GM12878 (cell line): ENCODE data around the gene MYMX. TPM values are rescaled to one million over a fixed set of nuclear protein-coding genes. Genes with fewer than 3 reads are reported as not detected.

Experiments used
- ATAC-seq: fragments of 200-7000 bp; cut with Tn5 transposase; 3 replicates; pipeline ENCODE4 v1.9.1; 2020; ENCODE audit warnings: mild to moderate bottlenecking, moderate library complexity
- BruUV-seq: library from RNA; stranded (reverse); fragments of 400-500 nt; replicated peaks from 2 replicates; lab custom pipeline; 2021; lab: Mats Ljungman, UMichigan
- CTCF ChIA-PET: fragments of 300-600 bp; sonication (Branson Sonifier 250); formaldehyde crosslinking; extraction: SDS; loops from one replicate; lab custom pipeline; 2021; ENCODE audit warnings: inconsistent platforms; lab: Yijun Ruan, JAX
- POLR2A ChIA-PET: fragments of 350-600 bp; formaldehyde crosslinking; extraction: SDS; loops from one replicate; lab custom pipeline; 2021; ENCODE audit warnings: inconsistent platforms; lab: Charles Lee
- RAD21 ChIA-PET: fragments of 300-600 bp; sonication (Branson Sonifier 250); formaldehyde crosslinking; loops from one replicate; lab custom pipeline; 2023; ENCODE audit warnings: antibody characterized with exemption; ENCODE audit not compliant: unreplicated experiment; lab: Charles Lee
- SMC1A ChIA-PET: fragments of 300-600 bp; sonication (Branson Sonifier 250); formaldehyde crosslinking; loops from one replicate; lab custom pipeline; 2023; ENCODE audit not compliant: unreplicated experiment, uncharacterized antibody; lab: Charles Lee
- DNase-seq: peaks from one replicate; pipeline ENCODE4 v3.0.0-alpha.2; 2011; ENCODE audit warnings: low read depth, low spot score
- FAIRE-seq: peaks from 3 replicates; lab custom pipeline; 2011; peaks lifted over from hg19 to GRCh38; lab: Jason Lieb, UNC
- H2AFZ ChIP-seq: 2 replicates; pipeline ENCODE4 v1.6.0; 2011; ENCODE audit warnings: low read depth, low read length, control low read depth; ENCODE audit not compliant: control insufficient read depth
- H3K27ac ChIP-seq: 2 replicates; pipeline ENCODE4 v1.5.1; 2011; ENCODE audit warnings: control low read depth; ENCODE audit not compliant: control insufficient read depth, insufficient read depth
- H3K27me3 ChIP-seq, 2 experiments: replicated peaks in 1 of 2; 2 replicates each; pipeline versions ENCODE4 v1.6.0 to v1.6.1; 2011; ENCODE audit warnings: low read length in 1 of 2; ENCODE audit not compliant: control insufficient read depth in 2 of 2, insufficient read depth in 2 of 2
- H3K36me3 ChIP-seq, 2 experiments: 2 replicates each; pipeline ENCODE4 v1.5.1; 2011; ENCODE audit warnings: low read length in 1 of 2; ENCODE audit not compliant: control insufficient read depth in 2 of 2, insufficient read depth in 2 of 2
- H3K4me1 ChIP-seq: 2 replicates; pipeline ENCODE4 v1.6.1; 2011; ENCODE audit warnings: mild to moderate bottlenecking, low read length, moderate library complexity, mixed read lengths; ENCODE audit not compliant: control insufficient read depth, insufficient read depth
- H3K4me2 ChIP-seq: 2 replicates; pipeline ENCODE4 v1.6.0; 2011; ENCODE audit warnings: control low read depth; ENCODE audit not compliant: control insufficient read depth, insufficient read depth
- H3K4me3 ChIP-seq: fragments of 200-600 bp; sonication (generic); 2 replicates; pipeline ENCODE4 v1.5.1; 2016
- H3K79me2 ChIP-seq: 2 replicates; pipeline ENCODE4 v1.6.0; 2011; ENCODE audit warnings: low read length; ENCODE audit not compliant: control insufficient read depth, insufficient read depth
- H3K9ac ChIP-seq: 2 replicates; pipeline ENCODE4 v1.8.0; 2011; ENCODE audit warnings: low read length, control low read depth, mixed read lengths; ENCODE audit not compliant: control insufficient read depth, insufficient read depth
- H3K9me3 ChIP-seq: replicated peaks from 3 replicates; pipeline ENCODE4 v1.5.1; 2011; ENCODE audit warnings: mild to moderate bottlenecking, low read length; ENCODE audit not compliant: control insufficient read depth, insufficient read depth
- H4K20me1 ChIP-seq: 2 replicates; pipeline ENCODE4 v1.6.0; 2011; ENCODE audit not compliant: control insufficient read depth, insufficient read depth
- E4F1 ChIP-seq: fragments of 450-650 bp; IDR thresholded peaks from 2 replicates; pipeline ENCODE4 v1.6.1; 2018; ENCODE audit warnings: borderline replicate concordance, mild to moderate bottlenecking; ENCODE audit not compliant: partially characterized antibody
- ESRRA ChIP-seq: IDR thresholded peaks from 2 replicates; pipeline ENCODE4 v1.6.1; 2012; ENCODE audit warnings: mild to moderate bottlenecking, low read length, improper control_type of control experiment
- EZH2 ChIP-seq: IDR thresholded peaks from 2 replicates; pipeline ENCODE4 v1.6.1; 2012; ENCODE audit warnings: low read depth, mild to moderate bottlenecking, control low read depth, inconsistent platforms, low read length, borderline replicate concordance; ENCODE audit not compliant: control insufficient read depth
- FOS ChIP-seq: IDR thresholded peaks from 3 replicates; pipeline ENCODE4 v1.6.1; 2011; ENCODE audit warnings: borderline replicate concordance; ENCODE audit not compliant: insufficient read length; ENCODE audit errors: extremely low read depth
- JUND ChIP-seq: IDR thresholded peaks from 2 replicates; pipeline ENCODE4 v1.6.1; 2012; ENCODE audit warnings: low read depth, mild to moderate bottlenecking, low read length, improper control_type of control experiment, moderate library complexity
- KLF5 ChIP-seq: fragments of 450-650 bp; IDR thresholded peaks from 2 replicates; pipeline ENCODE4 v1.6.1; 2014; ENCODE audit warnings: mild to moderate bottlenecking; ENCODE audit not compliant: partially characterized antibody
- PBX3 ChIP-seq: IDR thresholded peaks from 2 replicates; pipeline ENCODE4 v1.6.1; 2011; ENCODE audit warnings: mild to moderate bottlenecking, low read depth, low read length, moderate library complexity; ENCODE audit not compliant: insufficient replicate concordance
- PML ChIP-seq: IDR thresholded peaks from 2 replicates; pipeline ENCODE4 v1.6.1; 2012; ENCODE audit warnings: low read length, inconsistent platforms
- RFX5 ChIP-seq: IDR thresholded peaks from 2 replicates; pipeline ENCODE4 v1.6.1; 2011; ENCODE audit warnings: low read depth, low read length, improper control_type of control experiment
- SIN3A ChIP-seq: IDR thresholded peaks from 2 replicates; pipeline ENCODE4 v1.6.1; 2012; ENCODE audit warnings: low read depth, low read length, improper control_type of control experiment
- SP1 ChIP-seq: IDR thresholded peaks from one replicate; pipeline ENCODE4 v1.6.1; 2011; ENCODE audit warnings: low read depth, low read length
- SUZ12 ChIP-seq: fragments of 200-600 bp; sonication (generic); IDR thresholded peaks from one replicate; pipeline ENCODE4 v1.6.1; 2018; ENCODE audit warnings: antibody characterized with exemption, mild to moderate bottlenecking; ENCODE audit not compliant: unreplicated experiment
- TCF12 ChIP-seq: IDR thresholded peaks from 2 replicates; pipeline ENCODE4 v1.6.1; 2011; ENCODE audit warnings: low read depth, mild to moderate bottlenecking, low read length
- WRNIP1 ChIP-seq: IDR thresholded peaks from 2 replicates; pipeline ENCODE4 v1.6.1; 2011; ENCODE audit warnings: low read depth, low read length, improper control_type of control experiment, borderline replicate concordance
- WGBS: methylation state at CpG from one replicate; pipeline ENCODE4 v1.1.6; 2016; ENCODE audit warnings: low lambda C conversion rate; ENCODE audit not compliant: insufficient replicate concordance, insufficient coverage; ENCODE audit errors: missing lambda C conversion rate; 5-methylcytosine and 5-hydroxymethylcytosine counted together
- in situ Hi-C: fragments of 300-500 bp; cut with MboI; formaldehyde crosslinking; loops from 9 replicates; pipeline ENCODE4 v1.14.3; 2018; ENCODE audit warnings: mixed read lengths
- intact Hi-C: fragments of 100-400 bp; cut with micrococcal nuclease; formaldehyde crosslinking; loops from one replicate; pipeline ENCODE4 v1.14.2; 2022; ENCODE audit not compliant: unreplicated experiment
- polyA plus RNA-seq, 11 experiments: library from polyadenylated mRNA; depleted of rRNA in 4 of 11; unstranded in 6 of 11; stranded (reverse) in 5 of 11; fragments of >200 nt; fragmentation: Nextera tagmentation in 4 of 11; fragmentation: Illumina TruSeq in 1 of 11; extraction: Ambion mirVana in 4 of 11; extraction: Trizol in 1 of 11; gene quantifications; 1 replicate in 1 of 11; 2 replicates in 10 of 11; pipeline versions ENCODE4 v1.2.1 to v1.2.3, GENCODE V29; 2011 to 2016; ENCODE audit warnings: inconsistent platforms in 2 of 11, missing spikeins in 2 of 11, low read depth in 1 of 11
- total RNA-seq, 4 experiments: library from RNA; depleted of rRNA in 3 of 4; stranded (reverse); fragments of >200 nt in 3 of 4; fragmentation: Illumina TruSeq in 1 of 4; extraction: Trizol in 1 of 4; gene quantifications; 2 replicates each; pipeline versions ENCODE4 v1.2.1 to v1.2.3, GENCODE V29; 2013 to 2021
- TF ChIP-seq, protein P1 (sequence below): fragments of 450-650 bp; IDR thresholded peaks from 2 replicates; pipeline ENCODE4 v1.6.1; 2016; ENCODE audit warnings: mild to moderate bottlenecking, moderate library complexity, borderline replicate concordance
- TF ChIP-seq, protein P2 (sequence below): IDR thresholded peaks from 2 replicates; pipeline ENCODE4 v1.6.1; 2011; ENCODE audit warnings: low read depth, mild to moderate bottlenecking, low read length, moderate library complexity, borderline replicate concordance; ENCODE audit errors: extremely low read depth

The MYMX gene
- total and polyA plus RNA-seq, 10 of the 15 experiments (the other 5 are each of a cell fraction or from before 2014, with no cell fraction given) = not detected

DNA sequence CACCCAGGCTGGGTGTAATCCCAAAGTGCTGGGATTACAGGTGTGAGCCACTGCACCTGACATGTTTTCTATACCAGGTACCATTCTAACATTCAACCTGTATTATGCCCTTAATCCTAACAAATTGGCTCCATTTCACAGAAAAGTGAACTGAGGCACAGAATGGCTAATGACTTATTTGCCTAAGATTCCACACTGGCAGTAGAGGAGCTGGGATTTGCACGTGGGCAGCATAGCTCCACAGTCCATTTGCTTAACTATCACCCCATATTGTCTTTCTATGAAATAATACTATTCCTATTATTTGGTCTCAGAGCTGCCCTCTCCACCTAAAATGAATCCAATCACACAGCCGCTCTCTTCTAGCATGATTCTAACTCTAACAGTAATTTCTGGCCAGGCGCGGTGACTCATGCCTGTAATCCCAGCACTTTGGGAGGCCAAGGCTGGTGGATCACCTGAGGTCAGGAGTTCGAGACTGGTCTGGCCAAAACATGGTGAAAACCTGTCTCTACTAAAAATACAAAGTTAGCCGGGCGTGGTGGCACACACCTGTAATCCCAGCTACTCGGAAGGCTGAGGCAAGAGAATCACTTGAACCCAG, 23.3 kb upstream of the MYMX start:
- ChIA-PET CTCF (interaction anchor here (0.9 to 1.6 kb wide), 4 partner anchors 7 to 74 kb away, joined by 3 to 5 read pairs (median 4); no protein-coding TSS in a partner anchor), POLR2A (no interaction called here), SMC1A (interaction anchor here (0.7 to 1.2 kb wide), 4 partner anchors 8 to 15 kb away, joined by 3 to 4 read pairs (median 3); no protein-coding TSS in a partner anchor), RAD21 (interaction anchor here (1.8 kb wide), 1 partner anchor 30 kb away, joined by 7 read pairs; the partner anchor contains the start of gene SLC29A1)
- H3K4me3 ChIP-seq = no peak overlapping the region
- no TSS peak for BruUV-seq
- ATAC-seq (no peak), DNase-seq (no peak), FAIRE-seq (no peak)
- no peaks in the 10 kb centered on the region for H3K27me3 ChIP-seq
- no peaks in the 10 kb centered on the region for H3K36me3 ChIP-seq
- no peak overlapping the region for H2AFZ ChIP-seq
- H3K27ac ChIP-seq = no peak overlapping the region
- intact Hi-C loops (no loop called here), in situ Hi-C loops (no loop called here)
- no peak overlapping the region for H3K9ac ChIP-seq
- no peaks in the 10 kb centered on the region for H3K9me3 ChIP-seq
- no peak overlapping the region for H3K4me2 ChIP-seq
- peaks cover 12% of the 10 kb centered on the region for H3K4me1 ChIP-seq
- H3K79me2 ChIP-seq = no peaks in the 10 kb centered on the region
- H4K20me1 ChIP-seq = no peaks in the 10 kb centered on the region
- 56% methylated on average over 8 of the region's 8 CpGs for WGBS
- TF ChIP-seq JUND = no peak
- TF ChIP-seq ESRRA = no peak
- TF ChIP-seq TCF12 = no peak
- no peak for TF ChIP-seq EZH2
- no peak for TF ChIP-seq E4F1
- no peak for TF ChIP-seq WRNIP1
- TF ChIP-seq, protein P1, sequence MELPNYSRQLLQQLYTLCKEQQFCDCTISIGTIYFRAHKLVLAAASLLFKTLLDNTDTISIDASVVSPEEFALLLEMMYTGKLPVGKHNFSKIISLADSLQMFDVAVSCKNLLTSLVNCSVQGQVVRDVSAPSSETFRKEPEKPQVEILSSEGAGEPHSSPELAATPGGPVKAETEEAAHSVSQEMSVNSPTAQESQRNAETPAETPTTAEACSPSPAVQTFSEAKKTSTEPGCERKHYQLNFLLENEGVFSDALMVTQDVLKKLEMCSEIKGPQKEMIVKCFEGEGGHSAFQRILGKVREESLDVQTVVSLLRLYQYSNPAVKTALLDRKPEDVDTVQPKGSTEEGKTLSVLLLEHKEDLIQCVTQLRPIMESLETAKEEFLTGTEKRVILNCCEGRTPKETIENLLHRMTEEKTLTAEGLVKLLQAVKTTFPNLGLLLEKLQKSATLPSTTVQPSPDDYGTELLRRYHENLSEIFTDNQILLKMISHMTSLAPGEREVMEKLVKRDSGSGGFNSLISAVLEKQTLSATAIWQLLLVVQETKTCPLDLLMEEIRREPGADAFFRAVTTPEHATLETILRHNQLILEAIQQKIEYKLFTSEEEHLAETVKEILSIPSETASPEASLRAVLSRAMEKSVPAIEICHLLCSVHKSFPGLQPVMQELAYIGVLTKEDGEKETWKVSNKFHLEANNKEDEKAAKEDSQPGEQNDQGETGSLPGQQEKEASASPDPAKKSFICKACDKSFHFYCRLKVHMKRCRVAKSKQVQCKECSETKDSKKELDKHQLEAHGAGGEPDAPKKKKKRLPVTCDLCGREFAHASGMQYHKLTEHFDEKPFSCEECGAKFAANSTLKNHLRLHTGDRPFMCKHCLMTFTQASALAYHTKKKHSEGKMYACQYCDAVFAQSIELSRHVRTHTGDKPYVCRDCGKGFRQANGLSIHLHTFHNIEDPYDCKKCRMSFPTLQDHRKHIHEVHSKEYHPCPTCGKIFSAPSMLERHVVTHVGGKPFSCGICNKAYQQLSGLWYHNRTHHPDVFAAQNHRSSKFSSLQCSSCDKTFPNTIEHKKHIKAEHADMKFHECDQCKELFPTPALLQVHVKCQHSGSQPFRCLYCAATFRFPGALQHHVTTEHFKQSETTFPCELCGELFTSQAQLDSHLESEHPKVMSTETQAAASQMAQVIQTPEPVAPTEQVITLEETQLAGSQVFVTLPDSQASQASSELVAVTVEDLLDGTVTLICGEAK = no peak
- no peak for TF ChIP-seq SUZ12
- no peak for TF ChIP-seq PML
- TF ChIP-seq KLF5 = no peak
- TF ChIP-seq PBX3 = no peak
- TF ChIP-seq SIN3A = no peak
- TF ChIP-seq, protein P2, sequence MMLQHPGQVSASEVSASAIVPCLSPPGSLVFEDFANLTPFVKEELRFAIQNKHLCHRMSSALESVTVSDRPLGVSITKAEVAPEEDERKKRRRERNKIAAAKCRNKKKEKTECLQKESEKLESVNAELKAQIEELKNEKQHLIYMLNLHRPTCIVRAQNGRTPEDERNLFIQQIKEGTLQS = no peak
- no peak for TF ChIP-seq SP1
- TF ChIP-seq FOS = no peak
- TF ChIP-seq RFX5 = no peak
